K562 (cell line): ENCODE data around the gene NT5C2.

Experiments
- SMAD3 ChIP-seq: fragments of 450-650 bp; formaldehyde crosslinking; conservative IDR thresholded peaks from 2 replicates; pipeline ENCODE4 v1.4.0; 2020; ENCODE audit warnings: mild to moderate bottlenecking
- SPI1 ChIP-seq: IDR thresholded peaks from 2 replicates; pipeline ENCODE4 v1.6.1; 2011; ENCODE audit warnings: low read depth, low read length, control low read depth, borderline replicate concordance
- TCF7L2 ChIP-seq: fragments of 150-350 bp; IDR thresholded peaks from 2 replicates; pipeline ENCODE4 v1.6.1; 2016; ENCODE audit warnings: low read depth, mild to moderate bottlenecking, low read length, moderate library complexity
- TF ChIP-seq, protein P1 (sequence below): fragments of 250-450 bp; sonication (Bioruptor Pico); IDR thresholded peaks from 2 replicates; pipeline ENCODE4 v1.4.0; 2020; ENCODE audit warnings: mild to moderate bottlenecking, moderate library complexity, borderline replicate concordance
- TF ChIP-seq, protein P2 (sequence below), 2 experiments: fragments of 450-650 bp; formaldehyde crosslinking in 1 of 2; IDR thresholded peaks; 2 replicates each; pipeline versions ENCODE4 v1.4.0 to v1.6.1; 2014 to 2020; ENCODE audit warnings: mild to moderate bottlenecking in 2 of 2, borderline replicate concordance in 1 of 2, low read depth in 1 of 2

DNA sequence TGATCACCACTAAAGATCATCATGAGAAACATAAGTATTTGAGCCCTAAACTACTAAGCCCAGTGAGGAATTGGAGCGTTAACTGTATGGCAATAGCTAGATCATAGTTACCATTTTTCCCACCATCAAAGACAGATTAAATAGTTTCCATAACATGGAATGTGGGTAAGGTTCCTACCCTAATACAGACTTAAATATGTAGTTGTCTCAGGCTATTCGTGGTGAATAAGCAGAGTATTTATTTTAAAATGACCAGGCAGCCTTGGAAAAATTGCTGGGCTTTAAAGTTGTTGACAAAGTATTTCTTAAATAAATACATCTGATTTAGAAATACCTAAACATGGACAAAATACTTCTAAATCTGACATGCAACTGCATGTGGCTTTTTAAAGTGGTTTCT, 106.8 kb downstream of the NT5C2 start:
- TF ChIP-seq TCF7L2 = no peak
- TF ChIP-seq, protein P1, sequence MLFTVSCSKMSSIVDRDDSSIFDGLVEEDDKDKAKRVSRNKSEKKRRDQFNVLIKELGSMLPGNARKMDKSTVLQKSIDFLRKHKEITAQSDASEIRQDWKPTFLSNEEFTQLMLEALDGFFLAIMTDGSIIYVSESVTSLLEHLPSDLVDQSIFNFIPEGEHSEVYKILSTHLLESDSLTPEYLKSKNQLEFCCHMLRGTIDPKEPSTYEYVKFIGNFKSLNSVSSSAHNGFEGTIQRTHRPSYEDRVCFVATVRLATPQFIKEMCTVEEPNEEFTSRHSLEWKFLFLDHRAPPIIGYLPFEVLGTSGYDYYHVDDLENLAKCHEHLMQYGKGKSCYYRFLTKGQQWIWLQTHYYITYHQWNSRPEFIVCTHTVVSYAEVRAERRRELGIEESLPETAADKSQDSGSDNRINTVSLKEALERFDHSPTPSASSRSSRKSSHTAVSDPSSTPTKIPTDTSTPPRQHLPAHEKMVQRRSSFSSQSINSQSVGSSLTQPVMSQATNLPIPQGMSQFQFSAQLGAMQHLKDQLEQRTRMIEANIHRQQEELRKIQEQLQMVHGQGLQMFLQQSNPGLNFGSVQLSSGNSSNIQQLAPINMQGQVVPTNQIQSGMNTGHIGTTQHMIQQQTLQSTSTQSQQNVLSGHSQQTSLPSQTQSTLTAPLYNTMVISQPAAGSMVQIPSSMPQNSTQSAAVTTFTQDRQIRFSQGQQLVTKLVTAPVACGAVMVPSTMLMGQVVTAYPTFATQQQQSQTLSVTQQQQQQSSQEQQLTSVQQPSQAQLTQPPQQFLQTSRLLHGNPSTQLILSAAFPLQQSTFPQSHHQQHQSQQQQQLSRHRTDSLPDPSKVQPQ = no peak
- TF ChIP-seq SMAD3 (CRISPR knock-in tag) = no peak
- no peak for TF ChIP-seq SPI1
- TF ChIP-seq, protein P2, sequence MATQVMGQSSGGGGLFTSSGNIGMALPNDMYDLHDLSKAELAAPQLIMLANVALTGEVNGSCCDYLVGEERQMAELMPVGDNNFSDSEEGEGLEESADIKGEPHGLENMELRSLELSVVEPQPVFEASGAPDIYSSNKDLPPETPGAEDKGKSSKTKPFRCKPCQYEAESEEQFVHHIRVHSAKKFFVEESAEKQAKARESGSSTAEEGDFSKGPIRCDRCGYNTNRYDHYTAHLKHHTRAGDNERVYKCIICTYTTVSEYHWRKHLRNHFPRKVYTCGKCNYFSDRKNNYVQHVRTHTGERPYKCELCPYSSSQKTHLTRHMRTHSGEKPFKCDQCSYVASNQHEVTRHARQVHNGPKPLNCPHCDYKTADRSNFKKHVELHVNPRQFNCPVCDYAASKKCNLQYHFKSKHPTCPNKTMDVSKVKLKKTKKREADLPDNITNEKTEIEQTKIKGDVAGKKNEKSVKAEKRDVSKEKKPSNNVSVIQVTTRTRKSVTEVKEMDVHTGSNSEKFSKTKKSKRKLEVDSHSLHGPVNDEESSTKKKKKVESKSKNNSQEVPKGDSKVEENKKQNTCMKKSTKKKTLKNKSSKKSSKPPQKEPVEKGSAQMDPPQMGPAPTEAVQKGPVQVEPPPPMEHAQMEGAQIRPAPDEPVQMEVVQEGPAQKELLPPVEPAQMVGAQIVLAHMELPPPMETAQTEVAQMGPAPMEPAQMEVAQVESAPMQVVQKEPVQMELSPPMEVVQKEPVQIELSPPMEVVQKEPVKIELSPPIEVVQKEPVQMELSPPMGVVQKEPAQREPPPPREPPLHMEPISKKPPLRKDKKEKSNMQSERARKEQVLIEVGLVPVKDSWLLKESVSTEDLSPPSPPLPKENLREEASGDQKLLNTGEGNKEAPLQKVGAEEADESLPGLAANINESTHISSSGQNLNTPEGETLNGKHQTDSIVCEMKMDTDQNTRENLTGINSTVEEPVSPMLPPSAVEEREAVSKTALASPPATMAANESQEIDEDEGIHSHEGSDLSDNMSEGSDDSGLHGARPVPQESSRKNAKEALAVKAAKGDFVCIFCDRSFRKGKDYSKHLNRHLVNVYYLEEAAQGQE (IDR thresholded peaks at IDR 0.05; ENCODE audit: borderline replicate concordance) = no peak
- TF ChIP-seq, protein P2 (CRISPR knock-in tag; IDR thresholded peaks at IDR 0.05; ENCODE audit: low read depth) = no peak
